ENCODE data around the gene EPB41L1. TPM values are rescaled to one million over a fixed set of nuclear protein-coding genes. Genes with fewer than 3 reads are reported as not detected.

Gene EPB41L1
- total RNA-seq, 1 experiment from 2014 or later = 42.1 TPM

- Histone ChIP-seq H3K9ac (ENCODE audit: low read length) (no peak overlapping the region), H3K4me3 (replicated peaks in 1 of 2; ENCODE audit: low read depth in 1 of 2, low read length in 2 of 2) (no peak overlapping the region), H3K36me3 (ENCODE audit: control insufficient read depth in 1 of 2, insufficient read depth in 2 of 2, low read length in 2 of 2) (no peaks in the 10 kb centered on the region; a peak in 1 of 4 replicates), H3K79me2 (ENCODE audit: insufficient read depth, low read length) (no peaks in the 10 kb centered on the region), H2AFZ (ENCODE audit: low read depth, low read length, poor library complexity, severe bottlenecking) (no peak overlapping the region), H3K27me3 (ENCODE audit: insufficient read depth, low read length) (no peaks in the 10 kb centered on the region), H3K9me3 (ENCODE audit: control insufficient read depth in 1 of 2, insufficient read depth in 1 of 2, low read depth in 1 of 2, low read length in 2 of 2) (no peaks in the 10 kb centered on the region), H3K4me2 (ENCODE audit: low read length) (no peak overlapping the region), H3K4me1 (ENCODE audit: control insufficient read depth in 1 of 2, insufficient read depth in 2 of 2, low read length in 2 of 2) (no peaks in the 10 kb centered on the region), H3K9me2 (ENCODE audit: insufficient read depth) (no peaks in the 10 kb centered on the region), H4K20me1 (ENCODE audit: insufficient read depth) (no peaks in the 10 kb centered on the region), H3K27ac (ENCODE audit: low read depth, low read length) (no peak overlapping the region)
- POLR2A ChIA-PET = no interaction called here
- no TSS peak for BruUV-seq (replicated peaks)
- DNase-seq (ENCODE audit: low read depth, low spot score) = no peak
- RAD21 ChIA-PET (ENCODE audit: low non-redundant PET in 1 of 2, low total read pairs in 2 of 2, uncharacterized antibody in 2 of 2, unreplicated experiment in 2 of 2) = no interaction called here
- intact Hi-C loops (cut with micrococcal nuclease) = no loop called here
- no peak for ATAC-seq
- CTCF ChIA-PET = no interaction called here
- no peak for TF ChIP-seq EGR1 (IDR thresholded peaks at IDR 0.05; ENCODE audit: low read depth)
Measured at GRCh38 chr20:36177716-36178115, 23.2 kb downstream of the EPB41L1 start.

- Histone ChIP-seq H3K9me3 (ENCODE audit: control insufficient read depth in 1 of 2, insufficient read depth in 1 of 2, low read depth in 1 of 2, low read length in 2 of 2) (no peaks in the 10 kb centered on the region), H3K9me2 (ENCODE audit: insufficient read depth) (no peaks in the 10 kb centered on the region), H3K4me2 (ENCODE audit: low read length) (no peak overlapping the region), H3K79me2 (ENCODE audit: insufficient read depth, low read length) (no peaks in the 10 kb centered on the region), H2AFZ (ENCODE audit: low read depth, low read length, poor library complexity, severe bottlenecking) (no peak overlapping the region), H3K4me1 (ENCODE audit: control insufficient read depth in 1 of 2, insufficient read depth in 2 of 2, low read length in 2 of 2) (no peaks in the 10 kb centered on the region), H4K20me1 (ENCODE audit: insufficient read depth) (no peaks in the 10 kb centered on the region), H3K27me3 (ENCODE audit: insufficient read depth, low read length) (no peaks in the 10 kb centered on the region), H3K9ac (ENCODE audit: low read length) (no peak overlapping the region), H3K36me3 (ENCODE audit: control insufficient read depth in 1 of 2, insufficient read depth in 2 of 2, low read length in 2 of 2) (no peaks in the 10 kb centered on the region; a peak in 1 of 4 replicates), H3K27ac (ENCODE audit: low read depth, low read length) (no peak overlapping the region), H3K4me3 (replicated peaks in 1 of 2; ENCODE audit: low read depth in 1 of 2, low read length in 2 of 2) (no peak overlapping the region)
- no TSS peak for BruUV-seq (replicated peaks)
- ChIA-PET RAD21 (ENCODE audit: low non-redundant PET in 1 of 2, low total read pairs in 2 of 2, uncharacterized antibody in 2 of 2, unreplicated experiment in 2 of 2) (no interaction called here), CTCF (no interaction called here), POLR2A (no interaction called here)
- TF ChIP-seq YY1 (IDR thresholded peaks at IDR 0.05; ENCODE audit: extremely low read depth, insufficient replicate concordance, low read depth, low read length) = no peak
- no peak for TF ChIP-seq SP1 (IDR thresholded peaks at IDR 0.05; ENCODE audit: low read depth)
- TF ChIP-seq CTCF (IDR thresholded peaks at IDR 0.05 in 2 of 3, conservative IDR thresholded peaks at IDR 0.05 in 1 of 3; ENCODE audit: borderline replicate concordance in 1 of 3, insufficient read depth in 1 of 3, low read depth in 2 of 3, low read length in 2 of 3) = no peak
- DNase-seq (ENCODE audit: low read depth, low spot score) (no peak), ATAC-seq (no peak)
- intact Hi-C loops (cut with micrococcal nuclease) = no loop called here
Measured at GRCh38 chr20:36179170-36179945, 24.8 kb downstream of the EPB41L1 start.
